Right lobe of liver (tissue), 6 donors: ENCODE measurements around the gene MEIS2. TPM values are rescaled to one million over a fixed set of nuclear protein-coding genes. Genes with fewer than 3 reads are reported as not detected.

Source experiments
- ATAC-seq, 4 donors: fragments of 200-7000 bp; cut with Tn5 transposase; one replicate each; pipeline ENCODE4 v1.9.1; 2020; ENCODE audit warnings: mild to moderate bottlenecking in 4 of 4, moderate library complexity in 4 of 4
- DNase-seq, 3 donors: peaks; one replicate each; pipeline ENCODE4 v3.0.0-alpha.2; 2020
- H3K27ac ChIP-seq, 3 donors: fragments of 200-600 bp; one replicate each; pipeline ENCODE4 v1.8.0; 2022
- H3K27me3 ChIP-seq, 2 donors: fragments of 200-600 bp; one replicate each; pipeline ENCODE4 v1.8.0; 2022
- H3K36me3 ChIP-seq, 4 donors: fragments of 200-600 bp; sonication (generic) in 1 of 4; one replicate each; pipeline versions ENCODE4 v1.5.1 to v1.8.0; 2017 to 2022; ENCODE audit warnings: control low read depth in 1 of 4
- H3K4me1 ChIP-seq, 4 donors: fragments of 200-600 bp; sonication (generic) in 1 of 4; one replicate each; pipeline versions ENCODE4 v1.5.1 to v1.8.0; 2017 to 2022; ENCODE audit warnings: control low read depth in 1 of 4
- H3K4me3 ChIP-seq, 3 donors: fragments of 200-600 bp; one replicate each; pipeline ENCODE4 v1.8.0; 2022
- H3K9me3 ChIP-seq, 4 donors: fragments of 200-600 bp; sonication (generic) in 1 of 4; one replicate each; pipeline versions ENCODE4 v1.5.1 to v1.8.0; 2017 to 2022; ENCODE audit warnings: control low read depth in 1 of 4
- CTCF ChIP-seq, 4 donors: fragments of 200-600 bp in 3 of 4; fragments of 450-650 bp in 1 of 4; IDR thresholded peaks; one replicate each; pipeline versions ENCODE4 v1.5.1 to v1.8.0; 2016 to 2022; ENCODE audit warnings: antibody characterized with exemption in 4 of 4, mild to moderate bottlenecking in 2 of 4
- POLR2A ChIP-seq: fragments of 450-650 bp; IDR thresholded peaks from one replicate; pipeline ENCODE4 v1.6.1; 2017; ENCODE audit warnings: antibody characterized with exemption, mild to moderate bottlenecking
- WGBS: methylation state at CpG from one replicate; pipeline ENCODE4 v1.1.6; 2018; ENCODE audit warnings: low coverage, low lambda C conversion rate; ENCODE audit not compliant: insufficient coverage; ENCODE audit errors: missing lambda C conversion rate; 5-methylcytosine and 5-hydroxymethylcytosine counted together
- intact Hi-C, 2 donors: fragments of 100-400 bp; cut with DNase I; formaldehyde crosslinking; loops; one replicate each; pipeline versions ENCODE4 v1.11.2 to v1.14.1; 2022
- total RNA-seq, 6 experiments: library from RNA; depleted of rRNA in 2 of 6; stranded (reverse); fragments of >200 nt in 2 of 6; fragmentation: NEBNext Ultra II Directional in 3 of 6; extraction: Animal tissue kit (Norgen Biotek cat#: 25700) in 3 of 6; gene quantifications; one replicate each; pipeline versions ENCODE4 v1.1.0 to v1.2.4, GENCODE V29; 2016 to 2023
- donor health status: DM: no; HTN: yes; CAD: no.
- donor health status: DM: no; HTN: no; CAD: no.
- donor health status: DM: no; HTN: no; CAD: no.
- donor health status: DM: no; HTN: yes; CAD: no.
- donor health status: DM: no; HTN: yes; CAD: no.

Gene MEIS2
- total RNA-seq, 6 experiments from 2014 or later = 6.1 to 18.0 (median 7.9) TPM

- TF ChIP-seq POLR2A (no peak), CTCF (IDR thresholded peaks at IDR 0.05) (no peak)
- ATAC-seq (no peak), DNase-seq (no peak)
- intact Hi-C loops = no loop called here
- Histone ChIP-seq H3K4me3 (no peak overlapping the region), H3K27me3 (no peaks in the 10 kb centered on the region), H3K27ac (no peak overlapping the region), H3K9me3 (no peaks in the 10 kb centered on the region), H3K4me1 (no peaks in the 10 kb centered on the region), H3K36me3 (no peaks in the 10 kb centered on the region)
- 68% methylated on average over 9 of the region's 9 CpGs for WGBS
These were observed 174.5 kb downstream of the MEIS2 start for GRCh38 chr15:36925653-36926426.

GRCh38 chr15:36925049-36925448, 175.3 kb downstream of the MEIS2 start:
- TF ChIP-seq CTCF (IDR thresholded peaks at IDR 0.05) = no peak
- no peak for TF ChIP-seq POLR2A
- Histone ChIP-seq H3K4me1 (no peaks in the 10 kb centered on the region), H3K27me3 (no peaks in the 10 kb centered on the region), H3K27ac (no peak overlapping the region), H3K36me3 (peaks cover 0 to 3% (median 0%) of the 10 kb centered on the region in 4 donors), H3K9me3 (no peaks in the 10 kb centered on the region), H3K4me3 (no peak overlapping the region)
- intact Hi-C loops = no loop called here
- ATAC-seq (no peak), DNase-seq (no peak)
- 89% methylated on average over 5 of the region's 5 CpGs for WGBS

GRCh38 chr15:36924034-36924433, 176.3 kb downstream of the MEIS2 start:
- DNase-seq = no peak
- intact Hi-C loops = no loop called here
- 85% methylated on average over 4 of the region's 4 CpGs for WGBS

GRCh38 chr15:36921484-36922091, 178.8 kb downstream of the MEIS2 start:
- peak; percentile 41 to 73 (median 56) for ATAC-seq
- no peaks in the 10 kb centered on the region for H3K9me3 ChIP-seq
- TF ChIP-seq CTCF (IDR thresholded peaks at IDR 0.05) (no peak), POLR2A (no peak)
- WGBS = 58% methylated on average over 9 of the region's 9 CpGs
- H3K4me1 ChIP-seq = peaks cover 0 to 17% (median 8%) of the 10 kb centered on the region in 4 donors
- peak overlapping the region in 1 of 3 donors; percentile 17 for H3K27ac ChIP-seq
- H3K4me3 ChIP-seq = no peak overlapping the region
- intact Hi-C loops = no loop called here
- no peaks in the 10 kb centered on the region for H3K27me3 ChIP-seq
- peaks cover 0 to 3% (median 0%) of the 10 kb centered on the region in 4 donors for H3K36me3 ChIP-seq
- DNase-seq = no peak

More at GRCh38 chr15:36924034-36924433, 176.3 kb downstream of the MEIS2 start:
- H3K9me3 ChIP-seq = no peaks in the 10 kb centered on the region
- H3K4me1 ChIP-seq = no peaks in the 10 kb centered on the region
- H3K27me3 ChIP-seq = no peaks in the 10 kb centered on the region
- no peak overlapping the region for H3K27ac ChIP-seq
- TF ChIP-seq CTCF (IDR thresholded peaks at IDR 0.05) (no peak), POLR2A (no peak)
- ATAC-seq = no peak
- H3K36me3 ChIP-seq = peaks cover 0 to 3% (median 0%) of the 10 kb centered on the region in 4 donors
- no peak overlapping the region for H3K4me3 ChIP-seq
